Measurements from ENCODE around the gene OLR1.

OLR1 gene

DNA sequence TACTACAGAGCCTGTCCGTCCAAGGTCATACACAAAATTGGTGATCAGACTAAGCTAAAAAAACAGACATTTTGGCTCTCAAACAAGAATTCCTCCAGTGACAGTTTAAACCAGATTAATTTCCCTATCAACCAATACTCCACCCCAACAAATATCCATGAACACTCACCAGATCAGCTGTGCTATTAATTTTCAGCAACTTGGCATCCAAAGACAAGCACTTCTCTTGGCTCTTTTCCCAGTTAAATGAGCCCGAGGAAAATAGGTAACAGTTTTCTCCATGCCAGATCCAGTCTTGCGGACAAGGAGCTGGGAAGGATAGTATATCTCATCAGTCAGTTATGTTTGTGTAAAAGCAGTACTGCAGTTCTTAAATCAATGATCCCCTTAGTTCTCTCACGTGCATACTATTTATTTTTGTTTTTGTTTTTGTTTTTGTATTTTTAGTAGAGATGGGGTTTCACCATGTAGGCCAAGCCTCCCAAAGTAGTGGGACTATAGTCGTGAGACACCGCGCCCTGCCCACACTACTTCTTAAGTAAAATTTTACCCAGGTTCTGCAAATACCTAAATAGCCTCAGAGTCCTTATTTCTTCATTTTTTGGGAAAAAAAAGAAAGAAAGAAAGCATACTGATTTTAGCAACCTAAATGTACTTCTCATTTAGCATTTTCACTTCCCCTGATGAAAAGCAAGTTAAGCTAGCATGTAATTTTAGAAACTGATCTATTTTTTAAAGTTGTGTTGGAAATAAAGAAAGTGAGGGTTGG, 11.1 kb downstream of the OLR1 start:
- no peak for DNase-seq (ENCODE audit: low read depth)
- H3K4me3 ChIP-seq (ENCODE audit: low read length): no peak overlapping the region
- TF ChIP-seq, protein P1, sequence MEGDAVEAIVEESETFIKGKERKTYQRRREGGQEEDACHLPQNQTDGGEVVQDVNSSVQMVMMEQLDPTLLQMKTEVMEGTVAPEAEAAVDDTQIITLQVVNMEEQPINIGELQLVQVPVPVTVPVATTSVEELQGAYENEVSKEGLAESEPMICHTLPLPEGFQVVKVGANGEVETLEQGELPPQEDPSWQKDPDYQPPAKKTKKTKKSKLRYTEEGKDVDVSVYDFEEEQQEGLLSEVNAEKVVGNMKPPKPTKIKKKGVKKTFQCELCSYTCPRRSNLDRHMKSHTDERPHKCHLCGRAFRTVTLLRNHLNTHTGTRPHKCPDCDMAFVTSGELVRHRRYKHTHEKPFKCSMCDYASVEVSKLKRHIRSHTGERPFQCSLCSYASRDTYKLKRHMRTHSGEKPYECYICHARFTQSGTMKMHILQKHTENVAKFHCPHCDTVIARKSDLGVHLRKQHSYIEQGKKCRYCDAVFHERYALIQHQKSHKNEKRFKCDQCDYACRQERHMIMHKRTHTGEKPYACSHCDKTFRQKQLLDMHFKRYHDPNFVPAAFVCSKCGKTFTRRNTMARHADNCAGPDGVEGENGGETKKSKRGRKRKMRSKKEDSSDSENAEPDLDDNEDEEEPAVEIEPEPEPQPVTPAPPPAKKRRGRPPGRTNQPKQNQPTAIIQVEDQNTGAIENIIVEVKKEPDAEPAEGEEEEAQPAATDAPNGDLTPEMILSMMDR (conservative IDR thresholded peaks at IDR 0.05; ENCODE audit: low read depth, low read length): no peak

DNA sequence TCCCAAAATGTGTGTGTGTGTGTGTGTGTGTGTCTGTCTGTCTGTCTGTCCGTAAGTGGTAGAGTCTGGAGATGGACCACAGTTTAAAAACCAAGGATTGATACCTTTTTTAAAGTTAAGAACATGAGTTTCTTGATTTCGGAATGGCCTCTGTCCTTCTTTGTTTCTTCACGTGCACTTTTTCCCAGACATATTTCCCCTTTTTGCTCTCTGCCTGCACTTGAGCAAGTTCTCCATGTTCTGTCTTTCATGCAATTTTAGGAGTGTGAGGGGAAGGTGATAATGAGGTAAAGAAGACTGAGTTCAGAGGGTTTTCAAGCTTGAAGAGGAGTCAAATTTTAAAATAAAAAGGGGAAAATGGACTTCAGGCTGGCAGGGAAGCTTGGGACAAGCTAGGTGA, 12.7 kb downstream of the OLR1 start:
- DNase-seq (ENCODE audit: low read depth): no peak
- TF ChIP-seq, protein P1 (conservative IDR thresholded peaks at IDR 0.05; ENCODE audit: low read depth, low read length): no peak
- no peak overlapping the region for H3K4me3 ChIP-seq (ENCODE audit: low read length)

DNA sequence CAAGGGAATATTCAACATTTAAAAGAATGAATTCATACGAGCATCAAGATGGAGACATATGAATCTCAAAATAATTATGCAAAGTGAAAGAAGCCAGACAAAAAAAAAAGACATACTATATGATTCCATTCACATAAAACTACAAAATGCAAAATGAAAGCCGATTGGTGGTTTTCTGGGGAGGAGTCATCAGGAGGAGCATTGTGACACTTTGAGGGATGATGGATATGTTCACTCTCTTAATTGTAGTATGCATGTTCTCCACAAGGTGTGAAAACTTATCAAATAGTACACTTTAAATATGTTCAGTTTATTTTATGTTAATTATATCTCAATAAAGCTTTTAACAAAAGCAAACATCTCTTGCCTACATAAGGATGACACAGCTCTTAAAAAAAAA, 13.5 kb downstream of the OLR1 start:
- TF ChIP-seq, protein P1 (conservative IDR thresholded peaks at IDR 0.05; ENCODE audit: low read depth, low read length): no peak
- no peak for DNase-seq (ENCODE audit: low read depth)
- no peak overlapping the region for H3K4me3 ChIP-seq (ENCODE audit: low read length)

DNA sequence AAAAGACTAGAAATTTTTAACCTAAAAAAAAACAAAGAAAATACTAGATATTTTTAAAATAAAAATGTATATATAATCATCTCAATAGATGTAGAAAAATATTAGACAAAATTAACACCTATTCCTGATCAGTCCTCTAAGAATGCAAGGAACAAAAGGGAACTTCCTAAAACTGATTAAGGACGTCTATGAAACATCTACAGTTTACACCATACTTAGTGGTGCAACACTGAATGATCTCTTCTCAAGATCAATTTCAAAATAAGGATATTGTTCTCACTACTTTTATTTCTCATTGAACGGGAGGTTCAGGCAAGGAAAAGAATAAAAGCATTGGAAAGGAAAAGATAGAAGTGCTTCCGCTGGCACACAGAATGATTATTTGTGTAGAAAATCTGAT, 16.0 kb downstream of the OLR1 start:
- TF ChIP-seq, protein P1 (conservative IDR thresholded peaks at IDR 0.05; ENCODE audit: low read depth, low read length): no peak
- DNase-seq (ENCODE audit: low read depth): no peak
- H3K4me3 ChIP-seq (ENCODE audit: low read length): no peak overlapping the region

DNA sequence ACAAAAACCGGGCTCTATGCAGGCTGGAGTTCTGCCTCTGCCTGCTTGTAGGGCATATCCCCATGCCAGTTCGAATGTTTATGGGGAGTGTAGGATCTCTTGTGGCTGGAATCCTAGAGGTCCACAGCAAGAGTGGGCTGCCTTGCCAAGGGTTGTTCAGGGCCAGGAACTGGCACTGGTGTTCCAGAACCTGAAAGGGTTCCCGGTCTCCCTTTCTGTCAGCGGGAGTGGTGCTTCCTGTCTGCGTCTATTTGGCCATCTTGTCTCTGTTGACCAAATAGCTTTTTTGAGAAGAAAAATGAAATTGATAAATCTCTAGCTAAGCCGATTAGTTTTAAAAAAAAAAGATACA, 17.8 kb downstream of the OLR1 start:
- no peak for DNase-seq (ENCODE audit: low read depth)
- peak overlapping the region; percentile 71 for H3K4me3 ChIP-seq (ENCODE audit: low read length)
- TF ChIP-seq, protein P1 (conservative IDR thresholded peaks at IDR 0.05; ENCODE audit: low read depth, low read length): no peak

DNA sequence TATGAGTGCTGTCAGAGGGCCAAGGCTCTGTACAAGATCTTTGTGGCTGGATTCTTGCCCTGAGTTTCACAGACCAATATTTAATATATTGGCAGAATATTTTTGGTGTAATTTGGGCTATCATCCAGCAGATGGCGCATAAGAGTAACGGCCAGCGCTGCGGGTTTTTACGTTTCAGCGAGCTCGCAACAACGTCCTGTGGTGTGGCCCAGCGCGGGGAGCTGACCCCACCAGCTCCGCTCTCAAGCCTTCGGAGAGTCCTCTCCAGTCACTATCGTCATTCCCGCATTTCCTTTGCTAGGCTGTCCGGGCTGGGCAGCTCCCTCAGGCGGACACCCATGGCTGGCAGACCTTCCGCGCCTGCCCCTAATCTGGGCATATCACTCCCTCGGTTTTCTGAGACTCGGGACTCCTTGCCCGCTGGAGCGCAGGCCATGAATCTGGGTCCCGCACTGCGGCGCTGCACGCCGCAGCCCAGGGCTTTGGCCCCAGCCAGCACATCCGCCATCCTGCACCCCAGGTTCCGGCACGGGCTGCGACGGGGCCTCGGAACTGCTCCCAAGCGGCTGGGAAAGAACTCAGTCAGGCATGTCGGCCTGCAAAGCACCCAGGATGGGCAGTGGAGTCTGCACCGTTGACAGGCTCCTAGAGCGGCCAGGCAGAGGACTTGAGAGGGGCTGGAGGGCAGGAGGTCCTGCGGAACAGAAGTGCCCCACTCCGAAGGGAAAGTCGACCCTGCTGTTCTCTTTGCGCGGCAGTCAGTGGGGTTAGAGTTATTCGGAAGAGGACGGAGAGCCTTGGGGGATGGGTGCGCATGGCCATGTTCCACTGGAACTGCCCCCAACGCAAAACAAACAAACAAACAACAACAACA, 18.4 kb downstream of the OLR1 start:
- no peak for DNase-seq (ENCODE audit: low read depth)
- TF ChIP-seq, protein P1 (conservative IDR thresholded peaks at IDR 0.05; ENCODE audit: low read depth, low read length): peak; percentile 81
- H3K4me3 ChIP-seq (ENCODE audit: low read length): peak overlapping the region; percentile 71

All from retinal pigment epithelial cell (primary cell).